Ovary (tissue), 9 donors: ENCODE results near the gene PBX1. TPM values are rescaled to one million over a fixed set of nuclear protein-coding genes. Genes with fewer than 3 reads are reported as not detected.

ENCODE experiments used
- DNase-seq, 5 donors: peaks; one replicate each; pipeline ENCODE4 v3.0.0-alpha.2; 2019 to 2020
- H3K27ac ChIP-seq, 2 donors: fragments of 200-600 bp; one replicate each; pipeline versions ENCODE4 v1.5.1 to v1.8.0; 2019 to 2022
- H3K27me3 ChIP-seq: fragments of 200-600 bp; one replicate; pipeline ENCODE4 v1.8.0; 2022
- H3K36me3 ChIP-seq: fragments of 200-600 bp; sonication (generic); one replicate; pipeline ENCODE4 v1.5.1; 2019
- H3K4me1 ChIP-seq: one replicate; pipeline ENCODE4 v1.8.1; 2013; ENCODE audit warnings: mild to moderate bottlenecking, moderate library complexity; ENCODE audit not compliant: insufficient read depth
- H3K4me3 ChIP-seq: fragments of 200-600 bp; sonication (generic); one replicate; pipeline ENCODE4 v1.5.1; 2017
- H3K9me3 ChIP-seq, 2 donors: fragments of 200-600 bp in 1 of 2; sonication (generic) in 1 of 2; one replicate each; pipeline versions ENCODE4 v1.5.1 to v1.8.1; 2013 to 2019; ENCODE audit warnings: mild to moderate bottlenecking in 1 of 2, moderate library complexity in 1 of 2
- CTCF ChIP-seq, 3 donors: fragments of 450-650 bp in 2 of 3; fragments of 200-600 bp in 1 of 3; IDR thresholded peaks; one replicate each; pipeline versions ENCODE4 v1.5.1 to v1.8.0; 2016 to 2022; ENCODE audit warnings: antibody characterized with exemption in 3 of 3, mild to moderate bottlenecking in 1 of 3
- EP300 ChIP-seq: sonication (generic); formaldehyde crosslinking; IDR thresholded peaks from one replicate; pipeline ENCODE4 v1.6.1; 2017; ENCODE audit warnings: antibody characterized with exemption
- POLR2A ChIP-seq: fragments of 450-650 bp; IDR thresholded peaks from one replicate; pipeline ENCODE4 v1.6.1; 2017; ENCODE audit warnings: antibody characterized with exemption, mild to moderate bottlenecking, moderate library complexity
- WGBS, 3 donors: extraction: QIAGEN DNeasy Blood & Tissue Kit in 1 of 3; methylation state at CpG; one replicate each; pipeline versions ENCODE4 v1.1.5 to v1.1.7; 2013 to 2017; 5-methylcytosine and 5-hydroxymethylcytosine counted together
- intact Hi-C, 4 donors: fragments of 100-400 bp; cut with DNase I; formaldehyde crosslinking; loops; one replicate each; pipeline versions ENCODE4 v1.11.0 to v1.15.1; 2022 to 2023
- polyA plus RNA-seq, 2 donors: library from polyadenylated mRNA; stranded (reverse); fragments of 200-250 nt in 1 of 2; fragments of 350-450 nt in 1 of 2; fragmentation: Illumina TruSeq in 1 of 2; extraction: RNeasy Lipid Tissue Mini Kit (QIAGEN cat#74804) in 1 of 2; gene quantifications; one replicate each; pipeline ENCODE4 v1.2.3, GENCODE V29; 2013 to 2014
- total RNA-seq, 7 donors: library from RNA; depleted of rRNA in 2 of 7; stranded (reverse); fragments of >200 nt in 2 of 7; fragmentation: NEBNext Ultra II Directional in 3 of 7; extraction: Animal tissue kit (Norgen Biotek cat#: 25700) in 3 of 7; gene quantifications; one replicate each; pipeline versions ENCODE4 v1.1.0 to v1.2.4, GENCODE V29; 2016 to 2023
- donor health status: DM: no; HTN: no; CAD: no; lungs with moderate emphysema.
- donor health status: DM: no; HTN: no; CAD: no.
- donor health status: Bipolar disorder and iron deficiency.
- donor health status: DM: yes; HTN: yes; CAD: no.
- donor health status: DM: no; HTN: no; CAD: no.
- donor health status: DM: yes; HTN: yes; CAD: no.

Gene PBX1
- total and polyA plus RNA-seq, 9 donors = 43.7 to 220 (median 142) TPM

- Histone ChIP-seq H3K36me3 (no peaks in the 10 kb centered on the region), H3K9me3 (no peaks in the 10 kb centered on the region), H3K27ac (no peak overlapping the region), H3K4me1 (peaks cover 27% of the 10 kb centered on the region), H3K27me3 (no peaks in the 10 kb centered on the region), H3K4me3 (no peak overlapping the region)
- TF ChIP-seq POLR2A = no peak
- TF ChIP-seq CTCF (IDR thresholded peaks at IDR 0.05) = no peak
- no peak for TF ChIP-seq EP300
- intact Hi-C loops = no loop called here
- WGBS, 3 donors = 60 to 68% (median 61%) methylated on average over 3 of the region's 3 CpGs
- no peak for DNase-seq
These were observed 94.7 kb downstream of the PBX1 start for GRCh38 chr1:164653705-164654104.

- TF ChIP-seq CTCF (IDR thresholded peaks at IDR 0.05) = no peak
- no peak for TF ChIP-seq EP300
- TF ChIP-seq POLR2A = no peak
- Histone ChIP-seq H3K27me3 (no peaks in the 10 kb centered on the region), H3K36me3 (no peaks in the 10 kb centered on the region), H3K4me1 (peaks cover 25% of the 10 kb centered on the region), H3K4me3 (no peak overlapping the region), H3K9me3 (no peaks in the 10 kb centered on the region), H3K27ac (no peak overlapping the region)
- no peak for DNase-seq
- intact Hi-C loops = no loop called here
- 63 to 73% (median 64%) methylated on average over 3 of the region's 3 CpGs for WGBS, 3 donors
These were observed 95.2 kb downstream of the PBX1 start for GRCh38 chr1:164654200-164654599.

DNA sequence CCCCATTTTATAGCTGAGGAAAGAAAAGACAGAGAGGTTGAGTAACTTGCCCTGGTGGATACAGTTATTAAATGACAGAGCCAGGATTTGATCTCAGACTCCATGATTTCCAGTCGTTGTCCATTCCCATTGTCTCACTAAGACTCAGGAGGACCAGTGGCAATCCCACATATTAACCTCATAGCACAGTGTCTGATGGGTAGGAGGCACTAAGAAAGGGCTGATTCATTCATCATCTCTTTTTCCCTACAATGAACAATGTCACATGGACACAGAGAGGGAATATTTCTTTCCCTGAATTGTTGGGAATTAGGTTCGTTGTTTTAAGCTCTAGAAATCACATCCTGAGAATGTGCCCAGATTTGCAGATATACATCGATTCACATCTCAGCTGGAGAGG lies 99.9 kb downstream of the PBX1 start:
- H3K4me1 ChIP-seq = peaks cover 19% of the 10 kb centered on the region
- no peak for TF ChIP-seq POLR2A
- no peak for TF ChIP-seq EP300
- TF ChIP-seq CTCF (IDR thresholded peaks at IDR 0.05) = no peak
- no peak for DNase-seq
- no peak overlapping the region for H3K4me3 ChIP-seq
- intact Hi-C loops = no loop called here
- 66 to 69% (median 67%) methylated on average over 3 of the region's 3 CpGs for whole genome bisulfite sequencing, 3 donors
- H3K9me3 ChIP-seq = no peaks in the 10 kb centered on the region
- H3K27ac ChIP-seq = no peak overlapping the region
- no peaks in the 10 kb centered on the region for H3K27me3 ChIP-seq
- no peaks in the 10 kb centered on the region for H3K36me3 ChIP-seq

DNA sequence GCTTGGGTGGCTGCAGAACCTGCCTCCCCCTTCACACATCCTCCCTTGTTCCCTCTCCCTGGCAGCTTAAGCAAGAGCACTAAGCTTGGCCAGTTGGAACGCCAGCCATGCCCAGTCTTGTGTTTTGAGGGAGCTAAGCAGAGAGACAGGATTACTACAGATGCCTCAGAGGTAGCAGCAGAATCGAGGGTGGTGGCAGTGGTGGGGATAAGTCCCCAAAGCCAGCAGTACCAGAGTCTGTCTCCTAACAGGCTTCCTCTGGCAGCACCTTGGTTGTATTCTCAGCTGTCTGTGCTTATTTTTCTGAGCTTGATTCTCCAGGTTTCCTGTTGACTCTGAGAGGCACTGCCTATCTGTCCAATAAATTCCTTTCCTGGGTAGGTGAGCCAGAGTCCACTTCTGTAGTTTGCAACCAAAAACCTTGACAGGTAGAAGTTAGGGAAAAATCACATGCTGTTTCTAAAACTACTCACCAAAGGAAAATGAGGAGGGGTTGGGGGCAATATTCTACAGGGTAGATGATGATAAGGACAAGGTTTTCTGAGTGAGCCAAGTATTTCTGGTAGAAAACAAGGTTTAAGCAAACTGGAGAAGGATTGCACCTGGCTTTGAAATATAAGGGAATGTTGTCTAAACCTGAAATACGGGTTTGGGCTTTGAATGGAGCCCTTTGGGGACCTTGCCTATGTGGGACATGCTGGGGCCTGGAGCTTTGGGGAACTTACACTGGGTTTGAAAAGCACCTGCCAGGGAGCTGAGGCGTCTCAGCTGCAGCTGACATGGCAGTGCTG lies 100.8 kb downstream of the PBX1 start:
- H3K36me3 ChIP-seq = no peaks in the 10 kb centered on the region
- no peaks in the 10 kb centered on the region for H3K9me3 ChIP-seq
- WGBS, 3 donors = 54 to 62% (median 58%) methylated on average over 4 of the region's 4 CpGs
- intact Hi-C loops = no loop called here
- no peaks in the 10 kb centered on the region for H3K27me3 ChIP-seq
- peaks cover 17% of the 10 kb centered on the region for H3K4me1 ChIP-seq
- no peak for DNase-seq
- no peak overlapping the region for H3K4me3 ChIP-seq
- no peak overlapping the region for H3K27ac ChIP-seq
- TF ChIP-seq CTCF (IDR thresholded peaks at IDR 0.05) (no peak), POLR2A (no peak), EP300 (no peak)
